GM18907 (cell line): ENCODE measurements around the gene CTNNBIP1.
"Not testable (repeated sequence)": the region's sequence is repeated elsewhere in the genome, so short reads cannot be mapped to it uniquely, and the experiment has no call there.

Source experiments
- ATAC-seq: cut with Tn5 transposase; IDR thresholded peaks from one replicate; pipeline ENCODE4 v1.9.1; 2021; ENCODE audit warnings: mild to moderate bottlenecking, moderate library complexity; ENCODE audit not compliant: unreplicated experiment

The CTNNBIP1 gene

GRCh38 chr1:9910076-9910422, at the start of gene CTNNBIP1:
Gene CTNNBIP1, minus strand, starts transcription at chr1:9910269. Its CDS starts 38,205 bp downstream, at chr1:9872064.
- ATAC-seq = peak; percentile 80

GRCh38 chr1:9957726-9958125, 47.7 kb upstream of the CTNNBIP1 start:
- no peak for ATAC-seq

GRCh38 chr1:9946315-9946714, 36.2 kb upstream of the CTNNBIP1 start:
- ATAC-seq = no peak

GRCh38 chr1:9942939-9943788, 33.1 kb upstream of the CTNNBIP1 start, which contains the start of the genes LZIC and NMNAT1:
Gene LZIC, minus strand, starts transcription at chr1:9943391. Its CDS starts 6,772 bp downstream, at chr1:9936619.
Gene NMNAT1, plus strand, starts transcription at chr1:9943475. Its CDS starts 28,599 bp downstream, at chr1:9972074.
- peak; percentile 91 for ATAC-seq

- ATAC-seq = peak; percentile 41
Observed at GRCh38 chr1:9942399-9942938, 32.4 kb upstream of the CTNNBIP1 start.

- ATAC-seq = no peak
Observed at GRCh38 chr1:9929431-9930385, 19.6 kb upstream of the CTNNBIP1 start.

- no peak for ATAC-seq
Observed at GRCh38 chr1:9927259-9927658, 17.2 kb upstream of the CTNNBIP1 start.

GRCh38 chr1:9922342-9922741, 12.3 kb upstream of the CTNNBIP1 start:
- ATAC-seq = no peak

- no peak for ATAC-seq
Observed at GRCh38 chr1:9920606-9921005, 10.5 kb upstream of the CTNNBIP1 start.

GRCh38 chr1:9917901-9918300, 7.8 kb upstream of the CTNNBIP1 start:
- ATAC-seq = no peak

- not testable (repeated sequence) for ATAC-seq
Observed at GRCh38 chr1:9917495-9917894, 7.4 kb upstream of the CTNNBIP1 start.

- ATAC-seq = no peak
Observed at GRCh38 chr1:9916452-9916851, 6.4 kb upstream of the CTNNBIP1 start.

GRCh38 chr1:9914610-9914937, 4.5 kb upstream of the CTNNBIP1 start:
- no peak for ATAC-seq

GRCh38 chr1:9912264-9912936, 2.3 kb upstream of the CTNNBIP1 start:
- ATAC-seq = no peak

- peak; percentile 94 for ATAC-seq
Observed at GRCh38 chr1:9910423-9911178, 532 bp upstream of the CTNNBIP1 start.

- peak; percentile 14 for ATAC-seq
Observed at GRCh38 chr1:9909234-9910046, 629 bp downstream of the CTNNBIP1 start.

- no peak for ATAC-seq
Observed at GRCh38 chr1:9908871-9909233, 1.2 kb downstream of the CTNNBIP1 start.

- ATAC-seq = no peak
Observed at GRCh38 chr1:9907441-9907840, 2.6 kb downstream of the CTNNBIP1 start.

GRCh38 chr1:9906466-9906865, 3.6 kb downstream of the CTNNBIP1 start:
- ATAC-seq = no peak
